HG03108 (cell line): ENCODE measurements around the gene KLK7.
"Not testable (repeated sequence)": the region's sequence is repeated elsewhere in the genome, so short reads cannot be mapped to it uniquely, and the experiment has no call there.

ENCODE experiments used
- ATAC-seq: cut with Tn5 transposase; IDR thresholded peaks from one replicate; pipeline ENCODE4 v1.9.1; 2021; ENCODE audit warnings: moderate library complexity; ENCODE audit not compliant: unreplicated experiment

KLK7 gene

DNA sequence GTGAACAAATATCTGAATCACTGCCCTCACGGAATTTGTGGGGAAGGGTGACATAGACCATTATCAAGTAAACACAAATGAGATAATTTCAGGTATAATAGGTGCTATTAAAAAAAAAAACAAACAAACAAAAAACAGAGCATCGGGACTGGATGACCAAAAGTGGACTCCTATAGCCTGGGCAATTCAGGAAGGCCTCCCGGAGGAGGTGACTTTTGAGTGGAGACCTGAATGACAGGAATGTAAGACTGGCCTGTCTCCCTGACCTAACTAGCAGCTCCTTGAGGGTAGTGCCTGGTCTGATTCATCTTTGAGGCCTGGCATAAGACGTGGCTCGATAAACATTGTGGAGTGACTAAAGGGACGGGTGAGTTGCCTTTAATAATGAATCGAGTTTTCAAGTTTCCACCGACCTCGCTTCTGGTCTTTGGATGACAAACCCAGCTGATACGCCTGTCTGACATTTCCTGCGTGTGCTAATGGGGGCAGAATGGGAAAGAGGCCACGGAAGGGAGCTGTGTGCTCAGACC, 29.0 kb upstream of the KLK7 start:
- no peak for ATAC-seq

DNA sequence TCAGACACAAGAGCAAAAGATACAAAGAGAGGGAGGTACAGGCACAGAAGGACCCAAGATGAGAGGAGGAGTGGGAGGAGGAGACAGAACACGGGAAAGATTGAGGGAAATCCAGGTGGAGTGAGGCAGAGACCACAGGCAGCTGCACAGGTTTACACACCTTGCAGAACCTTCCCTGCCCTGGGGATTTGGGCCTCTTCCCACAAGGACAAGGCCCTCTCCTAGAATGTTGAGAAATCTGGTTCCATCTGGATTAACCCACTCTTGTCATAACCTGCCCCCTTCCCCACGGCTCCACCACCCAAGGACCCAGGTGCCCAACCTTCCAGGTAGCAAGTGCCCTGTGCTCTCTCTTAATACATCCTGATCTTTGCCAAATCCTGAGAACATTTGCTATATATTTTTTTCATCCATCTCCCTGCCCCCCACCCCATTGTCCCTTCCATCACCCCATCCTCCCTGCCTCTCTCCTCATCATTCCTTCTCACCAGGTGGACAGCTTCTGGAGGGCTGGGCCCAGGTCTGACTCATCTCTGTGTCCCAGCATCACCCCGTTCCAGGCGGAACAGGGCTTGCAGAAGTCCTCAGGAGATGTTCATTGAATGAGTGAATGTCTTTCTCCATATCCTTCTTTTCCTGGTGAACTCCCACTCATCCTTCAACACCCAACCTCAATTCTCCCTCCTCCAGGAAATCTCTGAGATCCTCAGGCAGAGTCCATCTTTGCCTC, 26.5 kb upstream of the KLK7 start:
- ATAC-seq, result no peak

- no peak for ATAC-seq
These were observed 25.6 kb upstream of the KLK7 start for GRCh38 chr19:51009061-51009891.

DNA sequence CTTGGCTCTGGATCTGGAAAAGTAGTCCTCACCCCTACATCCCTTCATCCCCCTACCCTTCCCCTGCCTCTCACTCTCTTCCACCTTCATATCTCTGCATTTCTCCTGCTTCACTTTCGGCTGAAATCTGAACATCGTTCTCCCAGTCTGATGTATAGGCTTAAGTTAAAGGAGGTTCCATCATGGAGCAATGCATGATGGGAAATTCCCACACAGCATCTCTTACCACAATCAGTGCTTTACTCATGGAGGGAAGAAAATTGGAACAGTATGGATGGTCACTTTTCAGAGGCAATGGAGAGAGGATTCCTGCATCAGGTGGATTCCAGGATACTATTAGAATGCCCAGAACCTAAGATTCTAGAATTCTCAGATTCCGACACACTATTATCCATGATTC, 23.8 kb upstream of the KLK7 start:
- ATAC-seq, result no peak

DNA sequence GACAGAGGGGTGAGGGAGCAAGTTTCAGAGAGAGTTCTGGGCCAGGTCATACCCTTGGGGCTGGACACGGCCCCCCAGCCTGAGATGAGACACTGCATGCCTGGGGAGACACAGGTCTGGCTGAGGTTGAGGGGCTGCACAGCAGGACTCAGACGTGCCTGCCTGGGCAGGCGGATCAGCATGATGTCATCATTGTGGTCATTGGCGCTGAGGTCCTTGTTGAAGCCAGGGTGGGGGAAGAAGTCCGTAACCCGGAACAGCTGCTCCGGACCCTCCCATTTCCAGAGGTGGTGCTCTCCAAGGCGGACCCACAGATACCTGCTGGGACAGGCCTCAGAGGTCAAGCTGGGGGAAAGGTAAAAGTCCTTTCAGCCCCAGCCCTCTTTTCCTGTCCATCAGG, 22.7 kb upstream of the KLK7 start:
- no peak for ATAC-seq

DNA sequence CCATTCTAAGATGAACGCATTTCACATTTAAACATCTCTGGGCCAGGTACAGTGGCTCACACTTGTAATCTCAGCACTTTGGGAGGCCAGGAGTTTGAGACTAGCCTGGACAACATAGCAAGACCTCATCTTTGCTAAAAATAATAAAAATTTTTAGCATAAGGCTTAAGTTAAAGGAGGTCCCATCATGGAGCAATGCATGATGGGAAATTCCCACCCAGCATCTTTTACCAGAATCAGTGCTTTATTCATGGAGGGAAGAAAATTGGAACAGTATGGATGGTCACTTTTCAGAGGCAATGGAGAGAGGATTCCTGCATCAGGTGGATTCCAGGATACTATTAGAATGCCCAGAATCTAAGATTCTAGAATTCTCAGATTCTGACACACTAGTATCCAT, 21.5 kb upstream of the KLK7 start:
- no peak for ATAC-seq

- no peak for ATAC-seq
These were observed 19.6 kb upstream of the KLK7 start for GRCh38 chr19:51003316-51003715.

- no peak for ATAC-seq
These were observed 19.0 kb upstream of the KLK7 start for GRCh38 chr19:51002542-51003311.

GRCh38 chr19:51002089-51002532, 18.4 kb upstream of the KLK7 start:
- no peak for ATAC-seq

- ATAC-seq, result no peak
These were observed 17.8 kb upstream of the KLK7 start, which contains the start of gene KLK8 for GRCh38 chr19:51001515-51001914. TSS of gene KLK8 (minus strand) at chr19:51001604. CDS start at chr19:51001167, 437 bp downstream.

- no peak for ATAC-seq
These were observed 17.3 kb upstream of the KLK7 start for GRCh38 chr19:51000981-51001380.

DNA sequence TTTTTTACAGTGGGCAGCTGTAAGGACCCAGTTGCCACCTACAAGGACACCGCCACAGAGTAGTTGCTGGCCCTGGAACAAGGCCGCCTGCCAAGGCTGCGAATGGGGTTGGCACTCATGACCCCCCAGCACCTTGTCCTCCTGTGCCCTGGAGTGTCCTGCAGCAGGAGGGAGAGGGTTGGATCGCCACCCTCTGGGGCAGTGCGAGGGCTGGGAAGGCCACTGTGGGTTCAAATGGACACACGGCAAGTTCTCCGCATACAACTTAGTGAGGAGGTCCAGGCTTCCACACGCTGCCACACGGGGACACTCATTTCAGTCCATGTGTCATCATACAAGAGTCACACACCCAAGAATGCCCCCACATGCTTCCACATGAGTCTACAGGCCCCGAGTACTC, 16.7 kb upstream of the KLK7 start:
- ATAC-seq, result no peak

- ATAC-seq, result no peak
These were observed 15.0 kb upstream of the KLK7 start for GRCh38 chr19:50998686-50999085.

GRCh38 chr19:50998061-50998460, 14.3 kb upstream of the KLK7 start:
- ATAC-seq, result no peak

DNA sequence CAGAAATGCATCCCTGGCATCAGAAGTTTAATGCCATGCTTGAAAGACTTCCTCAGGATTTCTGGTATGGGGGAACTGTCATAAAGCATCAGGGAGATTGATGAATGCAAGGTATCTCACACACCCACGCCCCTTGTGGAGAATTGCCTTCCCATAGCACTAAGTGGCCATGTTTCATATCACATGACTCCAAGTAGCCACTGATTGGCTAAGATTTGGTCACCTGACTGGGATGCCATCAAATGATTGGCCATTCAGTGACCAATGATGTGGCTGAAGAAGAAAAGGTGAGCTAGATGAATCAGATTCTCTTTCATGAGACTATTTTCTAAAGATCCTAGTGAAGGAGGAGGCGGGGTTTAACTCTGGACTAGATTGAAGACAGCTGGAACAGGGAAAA, 10.4 kb upstream of the KLK7 start:
- ATAC-seq, result no peak

DNA sequence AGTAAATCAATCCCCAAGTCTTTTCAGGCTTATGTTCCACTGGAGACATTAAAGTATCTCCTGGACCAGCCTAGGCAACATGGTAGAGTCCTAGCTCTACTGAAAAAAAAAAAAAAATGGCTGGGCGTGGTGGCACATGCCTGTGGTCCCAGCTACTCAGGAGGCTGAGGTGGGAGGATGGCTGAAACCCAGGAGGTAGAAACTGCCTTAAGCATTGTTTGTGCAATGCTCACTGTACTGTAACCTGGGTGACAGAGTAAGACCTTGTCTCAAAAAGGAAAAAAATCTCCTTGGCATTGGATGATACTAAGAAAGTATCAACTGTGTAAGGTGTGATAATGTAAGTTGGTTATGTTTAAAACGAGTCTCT, 8.9 kb upstream of the KLK7 start:
- no peak for ATAC-seq

DNA sequence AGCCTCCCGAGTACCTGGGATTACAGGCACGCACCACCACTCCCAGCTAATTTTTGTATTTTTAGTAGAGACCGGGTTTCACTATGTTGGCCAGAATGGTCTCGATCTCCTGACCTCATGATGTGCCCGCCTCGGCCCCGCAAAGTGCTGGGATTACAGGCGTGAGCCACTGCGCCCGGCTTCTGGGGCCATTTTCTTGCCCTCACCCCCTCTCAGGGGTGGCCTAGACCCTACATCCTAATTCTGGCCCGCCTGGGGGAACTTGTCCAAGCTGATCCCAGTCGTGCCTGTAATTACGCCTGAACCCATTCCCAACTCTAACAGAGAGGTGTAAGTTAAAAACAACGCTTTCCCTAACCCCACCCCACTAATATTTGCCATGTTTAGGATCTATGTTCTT, 699 bp upstream of the KLK7 start:
- ATAC-seq, result not testable (repeated sequence)

GRCh38 chr19:50982186-50982585, 1.5 kb downstream of the KLK7 start:
- no peak for ATAC-seq

- ATAC-seq, result no peak
These were observed 2.0 kb downstream of the KLK7 start for GRCh38 chr19:50981587-50982146.

DNA sequence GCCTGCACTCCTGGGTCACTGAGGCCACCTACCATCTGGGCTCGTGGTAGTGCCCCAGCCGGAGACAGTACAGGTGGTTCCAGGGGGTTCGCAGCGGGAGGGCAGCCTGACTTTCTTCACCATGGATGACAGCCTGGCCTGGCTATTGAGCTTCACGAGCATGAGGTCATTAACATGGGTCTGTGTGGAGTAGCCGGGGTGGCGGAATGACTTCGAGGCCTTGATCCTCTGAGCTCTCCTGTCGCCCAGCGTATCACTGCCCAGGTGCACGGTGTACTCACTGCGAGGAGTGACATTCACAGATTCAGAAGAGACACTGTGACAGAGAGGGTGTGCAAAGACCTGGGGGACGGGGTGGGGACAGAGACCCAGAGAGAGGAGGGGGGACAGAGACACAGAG, 3.5 kb downstream of the KLK7 start:
- ATAC-seq, result no peak

DNA sequence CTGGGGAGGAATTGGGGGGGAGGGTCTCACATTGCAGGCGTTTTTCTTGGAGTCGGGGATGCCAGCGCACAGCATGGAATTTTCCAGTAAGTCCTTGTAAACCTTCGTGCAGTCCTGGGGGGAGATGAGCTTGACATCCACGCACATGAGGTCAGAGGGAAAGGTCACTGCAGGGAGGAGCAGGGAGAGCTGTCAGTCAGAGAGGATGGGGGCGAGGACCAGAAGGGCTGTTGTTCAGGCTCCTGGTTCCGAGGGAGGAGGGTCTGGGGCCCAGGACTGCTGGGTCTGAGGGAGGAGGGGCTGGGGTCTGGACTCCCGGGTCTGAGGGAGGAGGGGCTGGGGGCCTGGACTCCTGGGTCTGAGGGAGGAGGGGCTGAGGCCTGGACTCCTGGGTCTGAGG, 4.0 kb downstream of the KLK7 start:
- no peak for ATAC-seq
